GM23338 (cell line): ENCODE measurements around the gene ST3GAL2. TPM values are rescaled to one million over a fixed set of nuclear protein-coding genes. Genes with fewer than 3 reads are reported as not detected.

ENCODE experiments used
- ATAC-seq: fragments of 200-7000 bp; cut with Tn5 transposase; 3 replicates; pipeline ENCODE4 v1.9.1; 2020
- DNase-seq: peaks from one replicate; pipeline ENCODE4 v3.0.0-alpha.2; 2015; ENCODE audit warnings: low spot score
- H2AFZ ChIP-seq: fragments of 200-600 bp; sonication (generic); 2 replicates; pipeline ENCODE4 v1.8.0; 2016; ENCODE audit warnings: antibody characterized with exemption, mild to moderate bottlenecking, moderate library complexity
- H3F3A ChIP-seq: fragments of 200-600 bp; sonication (generic); replicated peaks from 2 replicates; pipeline ENCODE4 v1.8.0; 2017; ENCODE audit warnings: antibody characterized with exemption, mixed run types, low read depth
- H3K27ac ChIP-seq: fragments of 200-600 bp; sonication (generic); 2 replicates; pipeline ENCODE4 v1.6.1; 2016; ENCODE audit warnings: low read depth
- H3K27me3 ChIP-seq: fragments of 200-600 bp; sonication (generic); 2 replicates; pipeline ENCODE4 v1.8.0; 2016; ENCODE audit warnings: mild to moderate bottlenecking, mixed run types, moderate library complexity; ENCODE audit not compliant: insufficient read depth
- H3K36me3 ChIP-seq: fragments of 200-600 bp; sonication (generic); 2 replicates; pipeline ENCODE4 v1.8.0; 2016; ENCODE audit warnings: mild to moderate bottlenecking; ENCODE audit not compliant: insufficient read depth
- H3K4me1 ChIP-seq: fragments of 200-600 bp; sonication (generic); 2 replicates; pipeline ENCODE4 v1.8.0; 2016; ENCODE audit warnings: mild to moderate bottlenecking, moderate library complexity; ENCODE audit not compliant: insufficient read depth
- H3K4me2 ChIP-seq: fragments of 200-600 bp; sonication (generic); 2 replicates; pipeline ENCODE4 v1.7.1; 2017; ENCODE audit warnings: mixed run types
- H3K4me3 ChIP-seq: fragments of 200-600 bp; sonication (generic); 2 replicates; pipeline ENCODE4 v1.6.1; 2016; ENCODE audit warnings: mixed run types
- H3K79me2 ChIP-seq: fragments of 200-600 bp; sonication (generic); replicated peaks from 2 replicates; pipeline ENCODE4 v1.8.0; 2017; ENCODE audit warnings: mild to moderate bottlenecking; ENCODE audit not compliant: insufficient read depth
- H3K9me2 ChIP-seq: fragments of 200-600 bp; sonication (generic); 2 replicates; pipeline ENCODE4 v1.8.0; 2017; ENCODE audit not compliant: insufficient read depth
- H4K20me1 ChIP-seq: fragments of 200-600 bp; sonication (generic); replicated peaks from 2 replicates; pipeline ENCODE4 v1.8.0; 2017; ENCODE audit warnings: mild to moderate bottlenecking; ENCODE audit not compliant: insufficient read depth
- H3K27ac Mint-ChIP-seq: 2 replicates; pipeline ENCODE4 v1.8.0; 2020; ENCODE audit warnings: inconsistent platforms, mild to moderate bottlenecking, moderate library complexity, mixed read lengths
- H3K27me3 Mint-ChIP-seq: 3 replicates; pipeline ENCODE4 v1.8.0; 2022; ENCODE audit warnings: low read depth, mild to moderate bottlenecking, moderate library complexity, mixed read lengths, inconsistent platforms; ENCODE audit not compliant: insufficient read depth, poor library complexity
- H3K36me3 Mint-ChIP-seq: 3 replicates; pipeline ENCODE4 v1.8.0; 2021; ENCODE audit warnings: low read depth, mild to moderate bottlenecking, inconsistent platforms, moderate library complexity, mixed read lengths
- H3K4me1 Mint-ChIP-seq: 3 replicates; pipeline ENCODE4 v1.8.0; 2020; ENCODE audit warnings: mild to moderate bottlenecking, inconsistent platforms, mixed read lengths
- H3K4me3 Mint-ChIP-seq: 3 replicates; pipeline ENCODE4 v1.8.0; 2021; ENCODE audit warnings: moderate library complexity, mild to moderate bottlenecking, inconsistent platforms, mixed read lengths
- H3K9me3 Mint-ChIP-seq: 3 replicates; pipeline ENCODE4 v1.8.0; 2020; ENCODE audit warnings: moderate library complexity, mild to moderate bottlenecking, inconsistent platforms, mixed read lengths
- CREB1 ChIP-seq: fragments of 250-450 bp; sonication (Bioruptor Pico); IDR thresholded peaks from 2 replicates; pipeline ENCODE4 v1.5.0; 2020; ENCODE audit warnings: low read depth, mild to moderate bottlenecking, moderate library complexity
- EZH2 ChIP-seq: fragments of 200-600 bp; sonication (generic); IDR thresholded peaks from one replicate; pipeline ENCODE4 v1.8.0; 2017; ENCODE audit warnings: antibody characterized with exemption, mild to moderate bottlenecking, low read depth; ENCODE audit not compliant: unreplicated experiment
- EZH2phosphoT487 ChIP-seq: fragments of 200-600 bp; sonication (generic); IDR thresholded peaks from one replicate; pipeline ENCODE4 v1.8.1; 2018; ENCODE audit warnings: antibody characterized with exemption; ENCODE audit not compliant: unreplicated experiment
- JUNB ChIP-seq: IDR thresholded peaks from one replicate; pipeline ENCODE4 v1.6.1; 2016; ENCODE audit warnings: antibody characterized with exemption; ENCODE audit not compliant: unreplicated experiment
- NANOG ChIP-seq: IDR thresholded peaks from 2 replicates; pipeline ENCODE4 v1.6.1; 2016; ENCODE audit warnings: antibody characterized with exemption, borderline replicate concordance
- POLR2AphosphoS5 ChIP-seq: IDR thresholded peaks from 2 replicates; pipeline ENCODE4 v1.6.1; 2016; ENCODE audit warnings: antibody characterized with exemption, low read depth
- REST ChIP-seq: IDR thresholded peaks from one replicate; pipeline ENCODE4 v1.6.1; 2018; ENCODE audit warnings: antibody characterized with exemption; ENCODE audit not compliant: unreplicated experiment
- STAT1 ChIP-seq: IDR thresholded peaks from one replicate; pipeline ENCODE4 v1.6.1; 2016; ENCODE audit warnings: antibody characterized with exemption; ENCODE audit not compliant: unreplicated experiment
- ZNF114 ChIP-seq: fragments of 250-450 bp; sonication (Bioruptor Pico); IDR thresholded peaks from 2 replicates; pipeline ENCODE4 v1.5.0; 2020; ENCODE audit warnings: mild to moderate bottlenecking, moderate library complexity
- polyA plus RNA-seq: library from polyadenylated mRNA; unstranded; fragments of >200 nt; fragmentation: Nextera tagmentation; extraction: Ambion mirVana; gene quantifications from 2 replicates; pipeline ENCODE4 v1.2.1, GENCODE V29; 2016
- total RNA-seq: library from RNA; depleted of rRNA; stranded (reverse); fragments of >200 nt; shearing (Covaris generic); gene quantifications from 2 replicates; pipeline ENCODE4 v1.2.3, GENCODE V29; 2014
- TF ChIP-seq, protein P1 (sequence below): IDR thresholded peaks from 2 replicates; pipeline ENCODE4 v1.6.1; 2016; ENCODE audit warnings: antibody characterized with exemption
- TF ChIP-seq, protein P2 (sequence below), 2 experiments: fragments of 200-600 bp in 1 of 2; sonication (generic) in 1 of 2; conservative IDR thresholded peaks; 2 replicates each; pipeline versions ENCODE4 v1.5.1 to v1.6.1; 2016 to 2017; ENCODE audit warnings: antibody characterized with exemption in 2 of 2, low read depth in 2 of 2, mild to moderate bottlenecking in 2 of 2, moderate library complexity in 1 of 2

ST3GAL2 gene
- total and polyA plus RNA-seq, 2 experiments from 2014 or later, result 12.3 to 39.8 TPM

DNA sequence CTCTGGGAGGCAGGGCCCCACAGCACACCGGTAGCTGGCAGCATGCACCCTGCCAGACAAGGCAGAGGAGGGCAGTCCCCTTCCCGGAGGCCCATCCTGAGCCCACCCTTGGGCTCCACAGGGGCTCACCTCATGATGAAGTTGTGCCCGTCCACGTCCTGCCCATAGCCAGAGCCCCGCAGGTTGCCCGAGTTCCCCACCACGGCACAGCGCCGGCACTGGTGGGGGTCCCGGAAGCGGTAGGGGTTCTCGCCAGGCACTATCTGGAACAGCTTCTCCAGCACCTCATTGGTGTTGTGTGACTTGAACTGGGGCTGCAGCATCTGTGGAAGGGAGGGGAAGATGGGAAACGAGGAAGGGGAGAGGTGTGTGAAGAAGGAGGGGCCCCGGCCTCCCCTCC lies 44.0 kb downstream of the ST3GAL2 start (continued):
- no peak for TF ChIP-seq REST
- no peak for TF ChIP-seq CREB1
- TF ChIP-seq, protein P1, sequence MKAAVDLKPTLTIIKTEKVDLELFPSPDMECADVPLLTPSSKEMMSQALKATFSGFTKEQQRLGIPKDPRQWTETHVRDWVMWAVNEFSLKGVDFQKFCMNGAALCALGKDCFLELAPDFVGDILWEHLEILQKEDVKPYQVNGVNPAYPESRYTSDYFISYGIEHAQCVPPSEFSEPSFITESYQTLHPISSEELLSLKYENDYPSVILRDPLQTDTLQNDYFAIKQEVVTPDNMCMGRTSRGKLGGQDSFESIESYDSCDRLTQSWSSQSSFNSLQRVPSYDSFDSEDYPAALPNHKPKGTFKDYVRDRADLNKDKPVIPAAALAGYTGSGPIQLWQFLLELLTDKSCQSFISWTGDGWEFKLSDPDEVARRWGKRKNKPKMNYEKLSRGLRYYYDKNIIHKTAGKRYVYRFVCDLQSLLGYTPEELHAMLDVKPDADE, result no peak
- TF ChIP-seq EZH2, result no peak
- no peak for TF ChIP-seq NANOG
- TF ChIP-seq EZH2phosphoT487, result no peak
- TF ChIP-seq, protein P2, sequence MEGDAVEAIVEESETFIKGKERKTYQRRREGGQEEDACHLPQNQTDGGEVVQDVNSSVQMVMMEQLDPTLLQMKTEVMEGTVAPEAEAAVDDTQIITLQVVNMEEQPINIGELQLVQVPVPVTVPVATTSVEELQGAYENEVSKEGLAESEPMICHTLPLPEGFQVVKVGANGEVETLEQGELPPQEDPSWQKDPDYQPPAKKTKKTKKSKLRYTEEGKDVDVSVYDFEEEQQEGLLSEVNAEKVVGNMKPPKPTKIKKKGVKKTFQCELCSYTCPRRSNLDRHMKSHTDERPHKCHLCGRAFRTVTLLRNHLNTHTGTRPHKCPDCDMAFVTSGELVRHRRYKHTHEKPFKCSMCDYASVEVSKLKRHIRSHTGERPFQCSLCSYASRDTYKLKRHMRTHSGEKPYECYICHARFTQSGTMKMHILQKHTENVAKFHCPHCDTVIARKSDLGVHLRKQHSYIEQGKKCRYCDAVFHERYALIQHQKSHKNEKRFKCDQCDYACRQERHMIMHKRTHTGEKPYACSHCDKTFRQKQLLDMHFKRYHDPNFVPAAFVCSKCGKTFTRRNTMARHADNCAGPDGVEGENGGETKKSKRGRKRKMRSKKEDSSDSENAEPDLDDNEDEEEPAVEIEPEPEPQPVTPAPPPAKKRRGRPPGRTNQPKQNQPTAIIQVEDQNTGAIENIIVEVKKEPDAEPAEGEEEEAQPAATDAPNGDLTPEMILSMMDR (conservative IDR thresholded peaks at IDR 0.05; ENCODE audit: low read depth in 2 of 2), result no peak
- TF ChIP-seq ZNF114 (CRISPR knock-in tag), result no peak
- no peak for TF ChIP-seq JUNB
- TF ChIP-seq STAT1, result no peak

GRCh38 chr16:70393662-70394061 lies 45.2 kb downstream of the ST3GAL2 start:
- no peak overlapping the region for H3K4me2 ChIP-seq
- Mint-ChIP-seq H3K4me1 (no peaks in the 10 kb centered on the region), H3K36me3 (peaks cover 13% of the 10 kb centered on the region), H3K27ac (no peak overlapping the region), H3K9me3 (no peaks in the 10 kb centered on the region), H3K4me3 (no peak overlapping the region), H3K27me3 (peaks cover 8% of the 10 kb centered on the region)
- DNase-seq, result no peak
- H3K36me3 ChIP-seq, result peaks cover 6% of the 10 kb centered on the region; the same call in 1 of the 2 replicates
- H3K4me3 ChIP-seq, result no peak overlapping the region
- no peaks in the 10 kb centered on the region; the same call in none of the 2 replicates for H3F3A ChIP-seq
- no peaks in the 10 kb centered on the region for H3K9me2 ChIP-seq
- TF ChIP-seq POLR2AphosphoS5, result no peak
- no peak for TF ChIP-seq CREB1
- TF ChIP-seq, protein P1, result no peak
- TF ChIP-seq ZNF114 (CRISPR knock-in tag), result no peak
- TF ChIP-seq JUNB, result no peak
- TF ChIP-seq STAT1, result no peak
- no peak for ATAC-seq
- H3K79me2 ChIP-seq, result no peaks in the 10 kb centered on the region
- no peak overlapping the region for H3K27ac ChIP-seq
- H3K27me3 ChIP-seq, result no peaks in the 10 kb centered on the region
- H4K20me1 ChIP-seq, result no peaks in the 10 kb centered on the region; the same call in 1 of the 2 replicates
- no peak overlapping the region for H2AFZ ChIP-seq
- H3K4me1 ChIP-seq, result no peaks in the 10 kb centered on the region
